HUES48 (cell line): ENCODE results near the gene CMSS1.

ENCODE experiments used
- H3K27ac ChIP-seq: one replicate; pipeline ENCODE4 v1.7.0; 2013; ENCODE audit warnings: low read depth, low read length, inconsistent platforms
- H3K27me3 ChIP-seq: 2 replicates; pipeline ENCODE4 v1.6.1; 2013; ENCODE audit warnings: mild to moderate bottlenecking, low read length; ENCODE audit not compliant: control insufficient read depth, insufficient read depth
- H3K36me3 ChIP-seq: 2 replicates; pipeline ENCODE4 v1.6.1; 2013; ENCODE audit warnings: low read length; ENCODE audit not compliant: control insufficient read depth, insufficient read depth
- H3K4me1 ChIP-seq: 2 replicates; pipeline ENCODE4 v1.6.1; 2013; ENCODE audit warnings: mild to moderate bottlenecking, low read length; ENCODE audit not compliant: control insufficient read depth, insufficient read depth
- H3K4me3 ChIP-seq: 2 replicates; pipeline ENCODE4 v1.5.1; 2013; ENCODE audit warnings: mild to moderate bottlenecking, low read depth, low read length
- H3K9ac ChIP-seq: 2 replicates; pipeline ENCODE4 v1.6.1; 2013; ENCODE audit warnings: mild to moderate bottlenecking, low read depth, low read length, moderate library complexity
- H3K9me3 ChIP-seq: 2 replicates; pipeline ENCODE4 v1.6.1; 2013; ENCODE audit warnings: low read length; ENCODE audit not compliant: control insufficient read depth, insufficient read depth

Gene CMSS1

DNA sequence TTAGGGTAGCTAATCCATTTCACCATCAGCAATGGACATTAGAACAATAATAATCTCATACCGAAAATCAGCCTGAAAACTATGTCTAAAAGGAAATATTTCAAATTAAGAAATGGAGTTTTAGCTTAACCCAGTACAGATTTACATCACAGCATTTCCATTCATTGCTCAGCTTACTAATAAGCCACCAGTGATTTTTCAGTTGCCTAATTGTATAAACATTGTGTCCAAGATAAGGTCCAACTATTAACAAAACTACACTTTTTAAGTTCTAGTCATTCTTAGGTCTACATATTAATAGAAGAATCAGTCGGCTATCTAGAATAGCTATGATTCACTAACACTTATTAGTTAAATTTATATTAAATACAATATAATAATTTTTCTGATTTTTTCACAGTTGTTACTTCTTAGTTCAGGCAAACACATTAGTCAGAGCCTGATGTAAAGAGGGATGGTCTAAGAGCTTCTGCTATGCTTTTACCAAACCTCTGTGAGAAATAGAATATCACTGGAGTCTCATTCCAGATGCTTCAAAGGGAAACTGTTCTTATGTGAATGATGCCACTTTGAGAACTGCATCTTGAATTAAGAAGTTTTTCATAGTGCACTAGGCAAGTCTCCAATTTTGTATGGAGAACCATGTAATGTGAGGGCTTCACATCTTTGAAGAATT, 74.1 kb downstream of the CMSS1 start:
- no peaks in the 10 kb centered on the region for H3K27me3 ChIP-seq
- H3K9ac ChIP-seq: no peak overlapping the region

DNA sequence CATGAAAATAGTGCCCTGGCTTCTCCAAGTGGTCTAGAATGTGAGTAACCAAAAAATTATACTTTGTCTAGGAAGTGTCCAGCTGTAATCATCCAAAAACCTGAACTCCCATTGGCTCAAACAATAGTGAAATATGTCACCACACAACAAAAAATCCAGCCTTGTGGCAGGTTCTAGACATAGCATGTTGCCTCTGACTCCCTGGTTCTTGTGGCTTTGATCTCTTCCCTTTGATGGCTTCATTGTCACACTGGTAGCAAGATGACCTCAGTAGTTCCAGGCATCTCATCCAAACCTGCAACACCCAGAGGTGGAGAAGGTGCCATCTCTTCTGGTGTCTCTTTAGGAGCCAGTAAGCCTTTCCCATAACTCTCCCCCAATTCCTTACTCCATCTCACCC, 74.7 kb downstream of the CMSS1 start:
- peaks cover 34% of the 10 kb centered on the region for H3K4me1 ChIP-seq
- H3K36me3 ChIP-seq: no peaks in the 10 kb centered on the region
- H3K9me3 ChIP-seq: no peaks in the 10 kb centered on the region
- H3K9ac ChIP-seq: no peak overlapping the region
- H3K27me3 ChIP-seq: no peaks in the 10 kb centered on the region
- no peak overlapping the region for H3K27ac ChIP-seq
- H3K4me3 ChIP-seq: no peak overlapping the region

More for the DNA sequence above, 74.1 kb downstream of the CMSS1 start:
- H3K9me3 ChIP-seq: no peaks in the 10 kb centered on the region
- peaks cover 33% of the 10 kb centered on the region for H3K4me1 ChIP-seq
- H3K27ac ChIP-seq: no peak overlapping the region
- no peak overlapping the region for H3K4me3 ChIP-seq
- no peaks in the 10 kb centered on the region for H3K36me3 ChIP-seq

- Histone ChIP-seq H3K4me1 (peaks cover 30% of the 10 kb centered on the region), H3K9ac (no peak overlapping the region), H3K27me3 (no peaks in the 10 kb centered on the region), H3K4me3 (no peak overlapping the region), H3K9me3 (no peaks in the 10 kb centered on the region), H3K36me3 (no peaks in the 10 kb centered on the region), H3K27ac (peak overlapping the region; percentile 88)
These were observed 77.6 kb downstream of the CMSS1 start for GRCh38 chr3:99895131-99895696.

DNA sequence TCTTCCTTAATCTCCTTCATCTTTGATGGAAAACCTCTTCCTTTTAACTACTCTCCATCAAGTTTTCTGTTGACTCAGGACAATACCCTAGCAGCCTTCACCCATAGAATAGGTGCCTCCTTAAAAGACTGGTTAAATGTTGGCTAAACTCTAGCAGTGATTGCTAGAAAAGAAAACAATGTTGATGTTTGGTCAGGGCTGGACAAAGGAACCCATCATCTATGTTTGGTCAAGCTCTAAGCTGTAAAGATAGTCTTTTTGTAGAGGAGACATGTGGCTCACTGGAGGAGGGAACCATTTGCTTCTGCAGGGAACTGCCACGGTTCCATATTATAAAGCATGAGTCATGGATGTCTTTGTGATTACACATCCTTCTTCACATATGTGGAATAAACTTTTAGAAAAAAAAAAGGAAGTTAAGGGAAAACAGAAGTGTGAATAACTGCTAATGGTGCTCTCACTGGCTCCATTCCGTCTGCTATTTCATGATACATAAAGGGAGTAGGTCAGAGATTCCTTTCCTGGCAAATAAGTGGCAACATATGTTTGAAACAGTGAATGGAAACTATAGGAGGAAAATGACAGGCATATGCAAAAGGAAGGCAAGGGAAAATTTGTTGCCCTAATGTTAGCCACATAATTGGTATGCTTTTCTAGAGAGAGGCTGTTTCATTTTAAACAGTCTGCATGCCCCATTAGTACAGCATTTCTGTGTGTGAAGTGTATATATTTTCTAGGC, 78.2 kb downstream of the CMSS1 start:
- H3K4me1 ChIP-seq: peaks cover 30% of the 10 kb centered on the region
- H3K9me3 ChIP-seq: no peaks in the 10 kb centered on the region
- H3K4me3 ChIP-seq: no peak overlapping the region
- H3K36me3 ChIP-seq: no peaks in the 10 kb centered on the region
- H3K9ac ChIP-seq: peak overlapping the region; percentile 23; the same call in 1 of the 2 replicates
- H3K27me3 ChIP-seq: no peaks in the 10 kb centered on the region
- H3K27ac ChIP-seq: peak overlapping the region; percentile 88

DNA sequence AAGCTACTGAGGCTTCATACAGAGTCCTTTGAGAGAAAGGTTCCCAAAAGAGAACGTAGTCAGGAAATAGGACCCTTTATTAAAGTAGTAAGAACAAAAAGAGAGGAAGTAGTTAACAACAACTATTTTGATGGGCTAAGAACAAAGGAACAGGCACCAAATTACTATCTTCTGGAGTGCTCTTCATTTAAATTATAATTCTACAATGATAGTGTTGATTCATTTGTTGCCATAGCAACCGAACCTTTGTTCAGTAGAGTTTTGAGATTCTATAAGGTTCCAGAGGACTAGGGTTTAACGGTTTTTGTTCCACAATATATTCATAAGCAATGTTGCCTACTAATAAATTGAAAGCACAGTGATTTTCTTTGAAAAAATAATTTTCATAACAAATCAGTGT, 78.8 kb downstream of the CMSS1 start:
- H3K27me3 ChIP-seq: no peaks in the 10 kb centered on the region
- no peaks in the 10 kb centered on the region for H3K9me3 ChIP-seq
- peak overlapping the region; percentile 88 for H3K27ac ChIP-seq
- no peak overlapping the region for H3K4me3 ChIP-seq
- peaks cover 31% of the 10 kb centered on the region for H3K4me1 ChIP-seq
- no peaks in the 10 kb centered on the region for H3K36me3 ChIP-seq
- H3K9ac ChIP-seq: peak overlapping the region; percentile 23; the same call in 1 of the 2 replicates

DNA sequence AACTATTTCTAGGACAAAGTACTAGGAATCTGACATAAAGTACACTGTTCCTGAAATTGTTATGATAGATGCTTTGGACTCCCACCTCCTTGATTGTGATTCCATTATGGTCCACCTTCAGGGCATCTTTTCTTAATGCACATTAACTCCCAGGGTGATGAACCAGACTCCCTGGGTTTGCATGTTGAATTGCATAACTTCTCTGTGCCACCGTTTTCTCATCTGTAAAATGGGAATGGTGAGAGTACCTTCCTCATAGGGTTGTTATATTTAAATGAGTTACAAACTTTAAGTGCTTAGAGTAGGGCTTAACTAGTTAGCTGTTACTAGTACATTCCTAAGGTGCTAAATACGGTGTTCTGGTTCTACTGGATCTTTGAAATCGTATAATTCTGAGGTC, 81.9 kb downstream of the CMSS1 start:
- Histone ChIP-seq H3K4me1 (peaks cover 41% of the 10 kb centered on the region), H3K4me3 (no peak overlapping the region), H3K9me3 (no peaks in the 10 kb centered on the region), H3K27me3 (no peaks in the 10 kb centered on the region), H3K27ac (no peak overlapping the region), H3K36me3 (no peaks in the 10 kb centered on the region), H3K9ac (no peak overlapping the region)

DNA sequence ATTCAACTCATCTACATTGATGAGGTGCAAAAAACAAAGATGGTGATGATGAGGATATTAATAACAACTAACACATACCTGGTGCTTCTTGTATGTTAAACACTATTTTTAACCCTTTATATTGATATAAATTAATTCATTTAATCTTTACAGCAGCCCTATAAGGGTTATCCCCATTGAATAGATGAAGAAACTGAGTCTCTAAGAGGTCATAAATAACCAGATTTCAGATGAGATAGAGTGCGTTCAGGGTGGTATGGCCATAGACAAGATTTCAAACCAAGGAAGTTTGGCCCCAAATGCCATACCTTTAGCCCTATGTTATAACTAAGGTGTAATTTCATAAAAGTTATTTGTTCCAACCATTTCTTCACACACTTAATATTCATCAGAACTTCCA, 82.6 kb downstream of the CMSS1 start:
- Histone ChIP-seq H3K9ac (no peak overlapping the region), H3K27me3 (no peaks in the 10 kb centered on the region), H3K9me3 (no peaks in the 10 kb centered on the region), H3K27ac (no peak overlapping the region), H3K4me1 (peaks cover 42% of the 10 kb centered on the region), H3K4me3 (no peak overlapping the region), H3K36me3 (no peaks in the 10 kb centered on the region)

GRCh38 chr3:99901200-99901926, 83.7 kb downstream of the CMSS1 start:
- H3K9ac ChIP-seq: no peak overlapping the region
- H3K27ac ChIP-seq: no peak overlapping the region
- H3K9me3 ChIP-seq: no peaks in the 10 kb centered on the region
- peaks cover 32% of the 10 kb centered on the region for H3K4me1 ChIP-seq
- no peaks in the 10 kb centered on the region for H3K27me3 ChIP-seq
- H3K4me3 ChIP-seq: no peak overlapping the region
- no peaks in the 10 kb centered on the region for H3K36me3 ChIP-seq

DNA sequence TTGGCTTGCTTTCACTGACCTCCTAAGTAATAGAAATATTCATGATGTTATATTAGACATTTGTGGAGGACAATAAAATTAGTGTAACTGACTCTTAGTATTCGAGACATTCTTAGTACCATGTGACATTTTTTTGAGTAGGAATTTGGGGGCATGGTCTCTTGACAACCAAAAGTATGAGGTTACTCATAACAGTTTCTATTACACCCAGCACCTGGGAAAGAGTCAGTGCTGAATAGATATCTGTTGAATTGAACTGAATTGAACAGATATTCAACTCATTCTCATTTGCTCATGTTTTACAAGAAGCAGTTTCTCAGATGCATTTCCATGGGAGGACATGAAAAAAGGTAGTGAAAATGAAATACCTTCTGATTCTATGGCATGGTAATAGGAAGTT, 84.4 kb downstream of the CMSS1 start:
- no peaks in the 10 kb centered on the region for H3K36me3 ChIP-seq
- H3K27me3 ChIP-seq: no peaks in the 10 kb centered on the region
- no peaks in the 10 kb centered on the region for H3K9me3 ChIP-seq
- H3K4me1 ChIP-seq: peaks cover 27% of the 10 kb centered on the region; the same call in 1 of the 2 replicates
- H3K27ac ChIP-seq: no peak overlapping the region
- no peak overlapping the region for H3K9ac ChIP-seq
- no peak overlapping the region for H3K4me3 ChIP-seq

DNA sequence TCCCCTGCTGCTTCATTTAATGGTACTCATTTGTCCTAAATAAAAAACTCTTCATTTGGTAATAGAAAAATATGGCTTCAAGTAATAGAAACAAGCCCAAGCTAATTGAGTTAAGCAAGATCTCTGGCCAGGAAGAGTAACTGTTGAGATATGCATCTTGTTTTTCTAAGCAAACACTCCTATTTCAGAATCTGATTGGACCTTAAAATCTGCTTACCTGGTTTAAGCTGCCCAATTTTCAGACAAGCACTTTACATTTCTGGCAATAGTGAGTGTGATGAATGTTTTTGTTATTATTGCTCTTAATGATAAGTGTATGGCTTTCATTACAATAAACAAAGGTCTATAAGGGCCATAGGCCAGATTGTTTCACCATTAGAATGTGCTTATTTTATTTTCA, 86.2 kb downstream of the CMSS1 start:
- Histone ChIP-seq H3K27ac (no peak overlapping the region), H3K27me3 (no peaks in the 10 kb centered on the region), H3K9me3 (no peaks in the 10 kb centered on the region), H3K4me3 (no peak overlapping the region), H3K9ac (no peak overlapping the region), H3K36me3 (no peaks in the 10 kb centered on the region), H3K4me1 (peaks cover 27% of the 10 kb centered on the region; the same call in 1 of the 2 replicates)
